SK-N-SH (cell line): ENCODE measurements around the gene CDH16. TPM values are rescaled to one million over a fixed set of nuclear protein-coding genes. Genes with fewer than 3 reads are reported as not detected.

Source experiments
- CTCF ChIA-PET: fragments of 300-600, 350-600 bp; formaldehyde crosslinking; extraction: SDS; loops from one replicate; lab custom pipeline; 2021; lab: Yijun Ruan, JAX
- POLR2A ChIA-PET: fragments of 350-600 bp; sonication (Branson Sonifier 250); formaldehyde crosslinking; extraction: SDS; loops from one replicate; lab custom pipeline; 2020; ENCODE audit warnings: antibody characterized with exemption, inconsistent platforms; lab: Yijun Ruan, JAX
- DNase-seq: peaks from one replicate; pipeline ENCODE4 v3.0.0; 2012
- H2AFZ ChIP-seq: fragments of 200-600 bp; sonication (generic); 2 replicates; pipeline ENCODE4 v1.8.1; 2016; ENCODE audit warnings: antibody characterized with exemption, mild to moderate bottlenecking, low read depth
- H3F3A ChIP-seq: fragments of 200-600 bp; sonication (generic); replicated peaks from 2 replicates; pipeline ENCODE3; 2016; ENCODE audit warnings: antibody characterized with exemption, mild to moderate bottlenecking; ENCODE audit not compliant: insufficient read depth
- H3K27ac ChIP-seq, 2 experiments: fragments of 200-500 bp in 1 of 2; fragments of 200-600 bp in 1 of 2; sonication (Bioruptor generic) in 1 of 2; sonication (generic), shearing (Covaris generic) in 1 of 2; 2 replicates each; pipeline versions ENCODE4 v1.5.1 to v1.6.1; 2014 to 2016; ENCODE audit warnings: low read depth in 2 of 2, inconsistent platforms in 1 of 2, low read length in 1 of 2, mild to moderate bottlenecking in 1 of 2, mixed read lengths in 1 of 2
- H3K27me3 ChIP-seq: fragments of 200-600 bp; sonication (generic), shearing (Covaris generic); 2 replicates; pipeline ENCODE4 v1.6.1; 2016; ENCODE audit warnings: mixed run types; ENCODE audit not compliant: insufficient read depth
- H3K36me3 ChIP-seq, 2 experiments: fragments of 200-500 bp in 1 of 2; fragments of 200-600 bp in 1 of 2; sonication (Bioruptor generic) in 1 of 2; sonication (generic) in 1 of 2; replicated peaks in 1 of 2; 2 replicates each; pipeline versions ENCODE3 to v1.5.1; 2014 to 2016; ENCODE audit warnings: low read length in 1 of 2, mild to moderate bottlenecking in 1 of 2; ENCODE audit not compliant: insufficient read depth in 2 of 2, control insufficient read depth in 1 of 2
- H3K4me1 ChIP-seq, 2 experiments: fragments of 200-500 bp in 1 of 2; fragments of 200-600 bp in 1 of 2; sonication (Bioruptor generic) in 1 of 2; sonication (generic), shearing (Covaris generic) in 1 of 2; 2 replicates each; pipeline versions ENCODE4 v1.5.1 to v1.6.1; 2014 to 2016; ENCODE audit warnings: low read depth in 1 of 2, low read length in 1 of 2, mixed run types in 1 of 2; ENCODE audit not compliant: insufficient read depth in 2 of 2, control insufficient read depth in 1 of 2
- H3K4me2 ChIP-seq: fragments of 200-600 bp; sonication (generic), shearing (Covaris generic); 2 replicates; pipeline ENCODE4 v1.6.1; 2017; ENCODE audit warnings: mixed run types
- H3K4me3 ChIP-seq, 2 experiments: fragments of 200-500 bp in 1 of 2; fragments of 200-600 bp in 1 of 2; sonication (Bioruptor generic) in 1 of 2; sonication (generic), shearing (Covaris generic) in 1 of 2; 2 replicates each; pipeline versions ENCODE4 v1.5.1 to v1.8.1; 2014 to 2016; ENCODE audit warnings: low read depth in 2 of 2, inconsistent platforms in 1 of 2, low read length in 1 of 2, mild to moderate bottlenecking in 1 of 2, mixed read lengths in 1 of 2, moderate library complexity in 1 of 2
- H3K79me2 ChIP-seq: fragments of 200-600 bp; sonication (generic); 2 replicates; pipeline ENCODE4 v1.8.1; 2017; ENCODE audit warnings: mild to moderate bottlenecking; ENCODE audit not compliant: insufficient read depth
- H3K9ac ChIP-seq: fragments of 200-600 bp; sonication (generic); 2 replicates; pipeline ENCODE4 v1.6.1; 2017; ENCODE audit warnings: mixed run types
- H3K9me2 ChIP-seq: fragments of 200-600 bp; sonication (generic); 2 replicates; pipeline ENCODE4 v1.6.1; 2017; ENCODE audit warnings: mixed run types
- H3K9me3 ChIP-seq: fragments of 200-600 bp; sonication (generic); 2 replicates; pipeline ENCODE4 v1.6.1; 2017; ENCODE audit warnings: mixed run types, mild to moderate bottlenecking, moderate library complexity
- H4K20me1 ChIP-seq: fragments of 200-600 bp; sonication (generic); 2 replicates; pipeline ENCODE4 v1.6.1; 2017; ENCODE audit warnings: mild to moderate bottlenecking, mixed run types; ENCODE audit not compliant: insufficient read depth
- FOXM1 ChIP-seq: IDR thresholded peaks from 2 replicates; pipeline ENCODE4 v1.4.0; 2012; ENCODE audit warnings: low read depth, mild to moderate bottlenecking
- IRF3 ChIP-seq: fragments of 150-350 bp; IDR thresholded peaks from 2 replicates; pipeline ENCODE4 v1.6.1; 2016; ENCODE audit warnings: mild to moderate bottlenecking, low read depth, low read length
- MAX ChIP-seq: IDR thresholded peaks from 2 replicates; pipeline ENCODE4 v1.4.0; 2012; ENCODE audit warnings: low read depth
- REST ChIP-seq: IDR thresholded peaks from 2 replicates; pipeline ENCODE4 v1.6.1; 2012; ENCODE audit warnings: mild to moderate bottlenecking, low read depth, low read length, moderate library complexity
- RFX5 ChIP-seq: IDR thresholded peaks from 2 replicates; pipeline ENCODE4 v1.6.1; 2012; ENCODE audit warnings: mild to moderate bottlenecking, improper control_type of control experiment, low read length
- SIN3A ChIP-seq: IDR thresholded peaks from 2 replicates; pipeline ENCODE4 v1.6.1; 2012; ENCODE audit warnings: low read depth, mild to moderate bottlenecking, low read length, moderate library complexity, borderline replicate concordance
- SMC3 ChIP-seq: IDR thresholded peaks from 2 replicates; pipeline ENCODE4 v1.6.1; 2012; ENCODE audit warnings: low read depth, low read length, improper control_type of control experiment
- TCF12 ChIP-seq: IDR thresholded peaks from 2 replicates; pipeline ENCODE4 v1.4.0; 2012
- USF1 ChIP-seq: IDR thresholded peaks from 2 replicates; pipeline ENCODE4 v1.4.0; 2012; ENCODE audit warnings: low read depth, borderline replicate concordance
- YY1 ChIP-seq: IDR thresholded peaks from 2 replicates; pipeline ENCODE4 v1.4.0; 2012; ENCODE audit warnings: low read depth, mild to moderate bottlenecking
- WGBS: methylation state at CpG from one replicate; pipeline ENCODE4 v1.1.6; 2017; ENCODE audit warnings: low lambda C conversion rate; 5-methylcytosine and 5-hydroxymethylcytosine counted together
- polyA plus RNA-seq, 3 experiments: library from polyadenylated mRNA; depleted of rRNA; stranded (reverse); fragments of >200 nt; gene quantifications; 2 replicates each; pipeline ENCODE4 v1.2.3, GENCODE V29; 2012

The CDH16 gene
- polyA plus RNA-seq, 1 of the 3 experiments (the other 2 are of a cell fraction) = not detected

- no peak for TF ChIP-seq REST
- no peak for TF ChIP-seq SIN3A
Observed at GRCh38 chr16:66914541-66914940, 4.1 kb downstream of the CDH16 start (continued).

- no peak for TF ChIP-seq YY1
- 54% methylated on average over 4 of the region's 4 CpGs for WGBS
- POLR2A ChIA-PET = no interaction called here
Observed at GRCh38 chr16:66913711-66914110, 5.0 kb downstream of the CDH16 start.

GRCh38 chr16:66913081-66913480, 5.6 kb downstream of the CDH16 start:
- Histone ChIP-seq H3K27ac (no peak overlapping the region), H3K9me3 (no peaks in the 10 kb centered on the region), H3K9ac (no peak overlapping the region), H3F3A (no peaks in the 10 kb centered on the region), H3K4me3 (no peak overlapping the region), H3K27me3 (no peaks in the 10 kb centered on the region), H4K20me1 (no peaks in the 10 kb centered on the region), H3K9me2 (no peaks in the 10 kb centered on the region), H3K36me3 (no peaks in the 10 kb centered on the region), H3K4me2 (no peak overlapping the region), H3K79me2 (no peaks in the 10 kb centered on the region), H3K4me1 (no peaks in the 10 kb centered on the region), H2AFZ (no peak overlapping the region)
- TF ChIP-seq SMC3 = no peak
- no peak for TF ChIP-seq FOXM1
- no peak for TF ChIP-seq IRF3
- no peak for TF ChIP-seq YY1
- no peak for TF ChIP-seq MAX
- TF ChIP-seq REST = peak; percentile 75
- TF ChIP-seq TCF12 = no peak
- no peak for TF ChIP-seq USF1
- no peak for TF ChIP-seq RFX5
- CTCF ChIA-PET = interaction anchor here (0.7 to 5.7 kb wide), 6 partner anchors 13 to 257 kb away, joined by 3 to 40 read pairs (median 3); partner anchors contain the start of genes CES3, NOL3 and RRAD
- 67% methylated on average over 6 of the region's 10 CpGs for WGBS
- no peak for DNase-seq
- POLR2A ChIA-PET = interaction anchor here (0.7 kb wide), 1 partner anchor 716 kb away, joined by 3 read pairs; no protein-coding TSS in a partner anchor

More at GRCh38 chr16:66913711-66914110, 5.0 kb downstream of the CDH16 start:
- Histone ChIP-seq H3F3A (no peaks in the 10 kb centered on the region), H3K27ac (no peak overlapping the region), H3K9me3 (no peaks in the 10 kb centered on the region), H3K9ac (no peak overlapping the region), H2AFZ (no peak overlapping the region), H3K36me3 (no peaks in the 10 kb centered on the region), H3K79me2 (no peaks in the 10 kb centered on the region), H3K4me1 (no peaks in the 10 kb centered on the region), H3K27me3 (no peaks in the 10 kb centered on the region), H3K9me2 (no peaks in the 10 kb centered on the region), H4K20me1 (no peaks in the 10 kb centered on the region), H3K4me2 (no peak overlapping the region), H3K4me3 (no peak overlapping the region)
- CTCF ChIA-PET = interaction anchor here (0.9 to 5.7 kb wide), 5 partner anchors 12 to 256 kb away, joined by 3 to 40 read pairs (median 3); partner anchors contain the start of genes NOL3 and RRAD
- no peak for DNase-seq
